DMS53 treated with DMSO at 0.1 percent for 48 hours (cell line): ENCODE data around the gene DNAH5.
"Not testable (repeated sequence)": the region's sequence is repeated elsewhere in the genome, so short reads cannot be mapped to it uniquely, and the experiment has no call there.

Experiments used
- DNase-seq: peaks from one replicate; lab custom pipeline; 2025; ENCODE audit not compliant: unreplicated experiment; lab: John Stamatoyannopoulos, UW

DNAH5 gene

GRCh38 chr5:13833440-13833839 is 111.0 kb downstream of the DNAH5 start:
- DNase-seq, result no peak

GRCh38 chr5:13831351-13831750 is 113.1 kb downstream of the DNAH5 start:
- no peak for DNase-seq

- no peak for DNase-seq
Measured at GRCh38 chr5:13830536-13830935, 114.0 kb downstream of the DNAH5 start.

- DNase-seq, result no peak
Measured at GRCh38 chr5:13821366-13821765, 123.1 kb downstream of the DNAH5 start.

GRCh38 chr5:13816126-13816525 is 128.4 kb downstream of the DNAH5 start:
- DNase-seq, result no peak

GRCh38 chr5:13814301-13814700 is 130.2 kb downstream of the DNAH5 start:
- no peak for DNase-seq

- no peak for DNase-seq
Measured at GRCh38 chr5:13809921-13810320, 134.6 kb downstream of the DNAH5 start.

GRCh38 chr5:13804336-13804735 is 140.2 kb downstream of the DNAH5 start:
- DNase-seq, result no peak

- not testable (repeated sequence) for DNase-seq
Measured at GRCh38 chr5:13798569-13798968, 145.9 kb downstream of the DNAH5 start.

GRCh38 chr5:13785781-13786415 is 158.6 kb downstream of the DNAH5 start:
- DNase-seq, result no peak

- no peak for DNase-seq
Measured at GRCh38 chr5:13783726-13784125, 160.8 kb downstream of the DNAH5 start.

GRCh38 chr5:13780081-13780480 is 164.4 kb downstream of the DNAH5 start:
- DNase-seq, result no peak

- DNase-seq, result no peak
Measured at GRCh38 chr5:13773649-13774048, 170.8 kb downstream of the DNAH5 start.

- no peak for DNase-seq
Measured at GRCh38 chr5:13771011-13771571, 173.4 kb downstream of the DNAH5 start.

GRCh38 chr5:13766236-13766635 is 178.3 kb downstream of the DNAH5 start:
- no peak for DNase-seq

- DNase-seq, result no peak
Measured at GRCh38 chr5:13763719-13764118, 180.8 kb downstream of the DNAH5 start.

- no peak for DNase-seq
Measured at GRCh38 chr5:13749766-13750165, 194.7 kb downstream of the DNAH5 start.

- DNase-seq, result peak; percentile 11
Measured at GRCh38 chr5:13746026-13746425, 198.5 kb downstream of the DNAH5 start.

- peak; percentile 43 for DNase-seq
Measured at GRCh38 chr5:13745508-13745907, 199.0 kb downstream of the DNAH5 start.

GRCh38 chr5:13740471-13740870 is 204.0 kb downstream of the DNAH5 start:
- DNase-seq, result no peak

- DNase-seq, result no peak
Measured at GRCh38 chr5:13739479-13739878, 205.0 kb downstream of the DNAH5 start.

GRCh38 chr5:13735691-13736090 is 208.8 kb downstream of the DNAH5 start:
- no peak for DNase-seq

GRCh38 chr5:13731121-13731628 is 213.3 kb downstream of the DNAH5 start:
- DNase-seq, result no peak
